Measurements from ENCODE around the gene TMEM134.

DNA sequence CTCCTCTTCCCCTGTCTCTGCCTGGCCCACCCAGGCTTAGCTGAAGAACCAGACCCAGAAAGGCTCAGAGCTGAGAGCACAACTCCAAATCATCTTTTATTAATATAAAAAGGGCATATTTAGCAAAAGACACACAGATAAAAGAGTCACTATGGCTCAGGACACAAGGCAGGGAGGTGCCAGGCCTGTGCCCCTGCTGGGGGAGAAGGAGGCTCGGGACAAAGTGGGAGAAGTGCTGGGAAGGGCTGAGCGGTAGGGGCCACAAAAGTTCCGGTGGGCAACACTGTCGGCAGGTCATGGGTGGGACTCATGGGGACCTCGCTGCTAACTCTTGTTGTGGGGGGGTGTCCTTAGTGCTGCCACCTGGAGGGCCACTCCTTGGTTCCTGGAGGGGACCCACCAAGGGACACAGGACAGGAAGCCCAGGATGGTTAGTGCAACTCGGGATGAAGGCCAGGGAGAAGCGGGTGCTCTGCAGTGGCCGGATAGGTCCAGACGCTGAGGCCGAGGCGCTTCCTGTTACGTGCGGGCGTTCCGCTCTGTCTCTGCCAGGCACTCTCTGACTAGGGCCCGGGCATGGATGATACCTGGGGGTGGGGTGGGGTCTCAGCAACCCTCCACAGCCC is 37.5 kb upstream of the TMEM134 start:
- TF ChIP-seq CCAR2 (IDR thresholded peaks at IDR 0.05; ENCODE audit: low read depth, low read length) = no peak
- no peak for TF ChIP-seq RCOR1 (IDR thresholded peaks at IDR 0.05; ENCODE audit: borderline replicate concordance in 1 of 2, low read depth in 2 of 2, low read length in 2 of 2)
- TF ChIP-seq RAD21 (CRISPR knock-in tag; conservative IDR thresholded peaks at IDR 0.05 in 1 of 2, IDR thresholded peaks at IDR 0.05 in 1 of 2) = no peak
- TF ChIP-seq ZNF212 (CRISPR knock-in tag; IDR thresholded peaks at IDR 0.05) = no peak
- TF ChIP-seq, protein P1, sequence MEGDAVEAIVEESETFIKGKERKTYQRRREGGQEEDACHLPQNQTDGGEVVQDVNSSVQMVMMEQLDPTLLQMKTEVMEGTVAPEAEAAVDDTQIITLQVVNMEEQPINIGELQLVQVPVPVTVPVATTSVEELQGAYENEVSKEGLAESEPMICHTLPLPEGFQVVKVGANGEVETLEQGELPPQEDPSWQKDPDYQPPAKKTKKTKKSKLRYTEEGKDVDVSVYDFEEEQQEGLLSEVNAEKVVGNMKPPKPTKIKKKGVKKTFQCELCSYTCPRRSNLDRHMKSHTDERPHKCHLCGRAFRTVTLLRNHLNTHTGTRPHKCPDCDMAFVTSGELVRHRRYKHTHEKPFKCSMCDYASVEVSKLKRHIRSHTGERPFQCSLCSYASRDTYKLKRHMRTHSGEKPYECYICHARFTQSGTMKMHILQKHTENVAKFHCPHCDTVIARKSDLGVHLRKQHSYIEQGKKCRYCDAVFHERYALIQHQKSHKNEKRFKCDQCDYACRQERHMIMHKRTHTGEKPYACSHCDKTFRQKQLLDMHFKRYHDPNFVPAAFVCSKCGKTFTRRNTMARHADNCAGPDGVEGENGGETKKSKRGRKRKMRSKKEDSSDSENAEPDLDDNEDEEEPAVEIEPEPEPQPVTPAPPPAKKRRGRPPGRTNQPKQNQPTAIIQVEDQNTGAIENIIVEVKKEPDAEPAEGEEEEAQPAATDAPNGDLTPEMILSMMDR (IDR thresholded peaks at IDR 0.05 in 2 of 3, conservative IDR thresholded peaks at IDR 0.05 in 1 of 3; ENCODE audit: insufficient read depth in 2 of 3, low read depth in 1 of 3, low read length in 3 of 3) = no peak
- TF ChIP-seq, protein P2, sequence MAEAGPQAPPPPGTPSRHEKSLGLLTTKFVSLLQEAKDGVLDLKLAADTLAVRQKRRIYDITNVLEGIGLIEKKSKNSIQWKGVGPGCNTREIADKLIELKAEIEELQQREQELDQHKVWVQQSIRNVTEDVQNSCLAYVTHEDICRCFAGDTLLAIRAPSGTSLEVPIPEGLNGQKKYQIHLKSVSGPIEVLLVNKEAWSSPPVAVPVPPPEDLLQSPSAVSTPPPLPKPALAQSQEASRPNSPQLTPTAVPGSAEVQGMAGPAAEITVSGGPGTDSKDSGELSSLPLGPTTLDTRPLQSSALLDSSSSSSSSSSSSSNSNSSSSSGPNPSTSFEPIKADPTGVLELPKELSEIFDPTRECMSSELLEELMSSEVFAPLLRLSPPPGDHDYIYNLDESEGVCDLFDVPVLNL (CRISPR knock-in tag; IDR thresholded peaks at IDR 0.05; ENCODE audit: low read depth) = no peak
- TF ChIP-seq SMC3 (conservative IDR thresholded peaks at IDR 0.05; ENCODE audit: insufficient read depth, low read depth, low read length) = no peak
- TF ChIP-seq TAF1 (IDR thresholded peaks at IDR 0.05; ENCODE audit: control insufficient read depth, extremely low read depth, insufficient read depth, low read length, severe bottlenecking) = no peak
- no peak for TF ChIP-seq EZH2 (IDR thresholded peaks at IDR 0.05; ENCODE audit: borderline replicate concordance, low read depth, low read length)
- no peak for TF ChIP-seq POLR2A (conservative IDR thresholded peaks at IDR 0.05)
- TF ChIP-seq, protein P3, sequence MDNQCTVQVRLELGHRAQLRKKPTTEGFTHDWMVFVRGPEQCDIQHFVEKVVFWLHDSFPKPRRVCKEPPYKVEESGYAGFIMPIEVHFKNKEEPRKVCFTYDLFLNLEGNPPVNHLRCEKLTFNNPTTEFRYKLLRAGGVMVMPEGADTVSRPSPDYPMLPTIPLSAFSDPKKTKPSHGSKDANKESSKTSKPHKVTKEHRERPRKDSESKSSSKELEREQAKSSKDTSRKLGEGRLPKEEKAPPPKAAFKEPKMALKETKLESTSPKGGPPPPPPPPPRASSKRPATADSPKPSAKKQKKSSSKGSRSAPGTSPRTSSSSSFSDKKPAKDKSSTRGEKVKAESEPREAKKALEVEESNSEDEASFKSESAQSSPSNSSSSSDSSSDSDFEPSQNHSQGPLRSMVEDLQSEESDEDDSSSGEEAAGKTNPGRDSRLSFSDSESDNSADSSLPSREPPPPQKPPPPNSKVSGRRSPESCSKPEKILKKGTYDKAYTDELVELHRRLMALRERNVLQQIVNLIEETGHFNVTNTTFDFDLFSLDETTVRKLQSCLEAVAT (IDR thresholded peaks at IDR 0.05) = no peak
- TF ChIP-seq ZNF224 (CRISPR knock-in tag; IDR thresholded peaks at IDR 0.05) = no peak
- TF ChIP-seq, protein P4, sequence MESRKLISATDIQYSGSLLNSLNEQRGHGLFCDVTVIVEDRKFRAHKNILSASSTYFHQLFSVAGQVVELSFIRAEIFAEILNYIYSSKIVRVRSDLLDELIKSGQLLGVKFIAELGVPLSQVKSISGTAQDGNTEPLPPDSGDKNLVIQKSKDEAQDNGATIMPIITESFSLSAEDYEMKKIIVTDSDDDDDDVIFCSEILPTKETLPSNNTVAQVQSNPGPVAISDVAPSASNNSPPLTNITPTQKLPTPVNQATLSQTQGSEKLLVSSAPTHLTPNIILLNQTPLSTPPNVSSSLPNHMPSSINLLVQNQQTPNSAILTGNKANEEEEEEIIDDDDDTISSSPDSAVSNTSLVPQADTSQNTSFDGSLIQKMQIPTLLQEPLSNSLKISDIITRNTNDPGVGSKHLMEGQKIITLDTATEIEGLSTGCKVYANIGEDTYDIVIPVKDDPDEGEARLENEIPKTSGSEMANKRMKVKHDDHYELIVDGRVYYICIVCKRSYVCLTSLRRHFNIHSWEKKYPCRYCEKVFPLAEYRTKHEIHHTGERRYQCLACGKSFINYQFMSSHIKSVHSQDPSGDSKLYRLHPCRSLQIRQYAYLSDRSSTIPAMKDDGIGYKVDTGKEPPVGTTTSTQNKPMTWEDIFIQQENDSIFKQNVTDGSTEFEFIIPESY (CRISPR knock-in tag; IDR thresholded peaks at IDR 0.05) = no peak

Measured in K562 (cell line).